Caco-2 (cell line): ENCODE data around the gene COL19A1. TPM values are rescaled to one million over a fixed set of nuclear protein-coding genes. Genes with fewer than 3 reads are reported as not detected.

ENCODE experiments used
- BruUV-seq: library from RNA; stranded (reverse); fragments of 400-500 nt; replicated peaks from 2 replicates; lab custom pipeline; 2021; lab: Mats Ljungman, UMichigan
- CTCF ChIA-PET: fragments of 300-600 bp; sonication (Branson Sonifier 250); formaldehyde crosslinking; loops from one replicate; lab custom pipeline; 2022; ENCODE audit warnings: antibody characterized with exemption; lab: Charles Lee
- POLR2A ChIA-PET: fragments of 300-600 bp; sonication (Branson Sonifier 250); formaldehyde crosslinking; loops from one replicate; lab custom pipeline; 2022; ENCODE audit warnings: antibody characterized with exemption; lab: Charles Lee
- DNase-seq, 2 experiments: peaks; one replicate each; pipeline versions ENCODE4 v3.0.0 to v3.0.0-alpha.2; 2020 to 2022
- H3K27me3 ChIP-seq: replicated peaks from 2 replicates; pipeline ENCODE4 v1.6.0; 2011; ENCODE audit warnings: low read length; ENCODE audit not compliant: control insufficient read depth, insufficient read depth
- H3K36me3 ChIP-seq: 2 replicates; pipeline ENCODE4 v1.5.1; 2011; ENCODE audit warnings: low read length; ENCODE audit not compliant: control insufficient read depth, insufficient read depth
- H3K4me1 ChIP-seq: fragments of 250-450 bp; sonication (Bioruptor Pico); 2 replicates; pipeline ENCODE4 v1.5.1; 2020; ENCODE audit warnings: mild to moderate bottlenecking
- H3K4me3 ChIP-seq: 2 replicates; pipeline ENCODE4 v1.5.1; 2011; ENCODE audit warnings: low read depth, mild to moderate bottlenecking, control low read depth, low read length
- H3K9me3 ChIP-seq: fragments of 250-450 bp; sonication (Bioruptor Pico); 2 replicates; pipeline ENCODE4 v1.5.1; 2020; ENCODE audit warnings: mild to moderate bottlenecking, moderate library complexity
- H3K27ac Mint-ChIP-seq: one replicate; pipeline ENCODE4 v1.8.0; 2022; ENCODE audit warnings: mixed read lengths; ENCODE audit not compliant: unreplicated experiment
- H3K27me3 Mint-ChIP-seq: one replicate; pipeline ENCODE4 v1.8.0; 2022; ENCODE audit warnings: mixed read lengths; ENCODE audit not compliant: insufficient read depth, unreplicated experiment
- H3K36me3 Mint-ChIP-seq: one replicate; pipeline ENCODE4 v1.8.0; 2022; ENCODE audit warnings: mild to moderate bottlenecking, mixed read lengths; ENCODE audit not compliant: insufficient read depth, unreplicated experiment
- H3K4me1 Mint-ChIP-seq: one replicate; pipeline ENCODE4 v1.8.0; 2022; ENCODE audit warnings: low read depth, mixed read lengths; ENCODE audit not compliant: unreplicated experiment
- H3K4me3 Mint-ChIP-seq: one replicate; pipeline ENCODE4 v1.8.0; 2022; ENCODE audit warnings: mild to moderate bottlenecking, moderate library complexity, mixed read lengths; ENCODE audit not compliant: unreplicated experiment
- H3K9me3 Mint-ChIP-seq: one replicate; pipeline ENCODE4 v1.8.0; 2022; ENCODE audit warnings: mixed read lengths; ENCODE audit not compliant: unreplicated experiment
- intact Hi-C: fragments of 100-400 bp; cut with micrococcal nuclease; formaldehyde crosslinking; loops from one replicate; pipeline ENCODE4 v1.10.0; 2022; ENCODE audit not compliant: unreplicated experiment
- total RNA-seq: library from RNA; stranded (reverse); gene quantifications from 2 replicates; pipeline ENCODE4 v1.2.3, GENCODE V29; 2022
- TF ChIP-seq, protein P1 (sequence below), 2 experiments: fragments of 200-600 bp in 1 of 2; IDR thresholded peaks; 1 replicate in 1 of 2; 2 replicates in 1 of 2; pipeline versions ENCODE4 v1.5.1 to v1.8.0; 2011 to 2022; ENCODE audit warnings: antibody characterized with exemption in 1 of 2, control low read depth in 1 of 2, inconsistent platforms in 1 of 2, low read depth in 1 of 2, low read length in 1 of 2, mild to moderate bottlenecking in 1 of 2, moderate library complexity in 1 of 2; ENCODE audit not compliant: insufficient read depth in 1 of 2, severe bottlenecking in 1 of 2, unreplicated experiment in 1 of 2

COL19A1 gene
- total RNA-seq, 1 experiment from 2014 or later, result not detected

DNA sequence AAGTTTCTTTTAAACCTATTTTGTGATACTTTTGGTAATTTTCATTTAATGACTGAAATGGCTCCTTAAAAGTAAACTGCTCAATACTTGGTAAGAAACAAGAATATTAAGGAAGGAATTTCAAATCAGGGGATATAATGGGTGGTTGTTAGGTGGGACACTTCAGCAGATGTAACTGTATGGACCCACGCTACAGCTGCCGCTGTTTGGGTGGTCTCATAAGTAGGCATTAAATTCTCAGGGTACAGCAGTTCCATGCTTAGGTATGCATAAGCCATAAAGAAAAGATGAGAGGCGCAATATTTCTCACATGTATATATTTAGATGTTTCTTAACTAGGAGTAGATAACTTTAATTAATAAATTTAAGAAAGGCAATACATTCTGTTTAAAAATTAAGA lies 35.0 kb downstream of the COL19A1 start:
- CTCF ChIA-PET, result no interaction called here
- no peaks in the 10 kb centered on the region for H3K9me3 Mint-ChIP-seq
- no peaks in the 10 kb centered on the region for H3K4me1 Mint-ChIP-seq
- intact Hi-C loops, result no loop called here
- H3K4me3 Mint-ChIP-seq, result no peak overlapping the region
- Histone ChIP-seq H3K36me3 (no peaks in the 10 kb centered on the region), H3K4me3 (no peak overlapping the region), H3K4me1 (no peaks in the 10 kb centered on the region), H3K27me3 (no peaks in the 10 kb centered on the region), H3K9me3 (no peaks in the 10 kb centered on the region)
- TF ChIP-seq, protein P1, sequence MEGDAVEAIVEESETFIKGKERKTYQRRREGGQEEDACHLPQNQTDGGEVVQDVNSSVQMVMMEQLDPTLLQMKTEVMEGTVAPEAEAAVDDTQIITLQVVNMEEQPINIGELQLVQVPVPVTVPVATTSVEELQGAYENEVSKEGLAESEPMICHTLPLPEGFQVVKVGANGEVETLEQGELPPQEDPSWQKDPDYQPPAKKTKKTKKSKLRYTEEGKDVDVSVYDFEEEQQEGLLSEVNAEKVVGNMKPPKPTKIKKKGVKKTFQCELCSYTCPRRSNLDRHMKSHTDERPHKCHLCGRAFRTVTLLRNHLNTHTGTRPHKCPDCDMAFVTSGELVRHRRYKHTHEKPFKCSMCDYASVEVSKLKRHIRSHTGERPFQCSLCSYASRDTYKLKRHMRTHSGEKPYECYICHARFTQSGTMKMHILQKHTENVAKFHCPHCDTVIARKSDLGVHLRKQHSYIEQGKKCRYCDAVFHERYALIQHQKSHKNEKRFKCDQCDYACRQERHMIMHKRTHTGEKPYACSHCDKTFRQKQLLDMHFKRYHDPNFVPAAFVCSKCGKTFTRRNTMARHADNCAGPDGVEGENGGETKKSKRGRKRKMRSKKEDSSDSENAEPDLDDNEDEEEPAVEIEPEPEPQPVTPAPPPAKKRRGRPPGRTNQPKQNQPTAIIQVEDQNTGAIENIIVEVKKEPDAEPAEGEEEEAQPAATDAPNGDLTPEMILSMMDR (IDR thresholded peaks at IDR 0.05; ENCODE audit: insufficient read depth in 1 of 2, low read depth in 1 of 2, low read length in 1 of 2, severe bottlenecking in 1 of 2, unreplicated experiment in 1 of 2), result no peak
- POLR2A ChIA-PET, result no interaction called here
- H3K27ac Mint-ChIP-seq, result no peak overlapping the region
- DNase-seq, result no peak
- BruUV-seq, result no TSS peak
- no peaks in the 10 kb centered on the region for H3K36me3 Mint-ChIP-seq
- no peaks in the 10 kb centered on the region for H3K27me3 Mint-ChIP-seq

DNA sequence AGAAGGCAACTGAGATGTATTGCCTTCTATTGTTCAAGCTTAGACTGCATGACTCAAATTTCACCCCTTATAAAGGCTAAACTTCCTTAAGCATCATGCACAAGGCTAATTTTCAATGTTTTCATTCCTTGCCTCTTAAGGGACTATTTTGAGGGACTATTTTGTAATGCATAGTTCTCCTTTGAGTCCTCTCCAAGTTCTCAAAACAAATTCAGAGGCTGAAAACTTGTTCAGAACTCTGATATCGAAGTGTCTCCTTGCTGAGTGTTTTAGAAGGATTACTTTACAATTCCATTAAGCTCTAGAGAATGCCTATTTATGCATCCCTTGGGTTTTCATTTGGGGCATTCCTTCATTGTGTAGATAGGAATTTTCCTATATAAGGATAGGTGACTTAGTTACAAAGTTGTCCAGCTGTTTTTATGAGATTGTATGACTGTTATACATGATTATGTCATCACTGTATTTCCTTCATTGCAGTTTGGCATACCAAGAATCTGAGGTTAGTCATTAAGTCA lies 41.7 kb downstream of the COL19A1 start:
- Histone ChIP-seq H3K27me3 (no peaks in the 10 kb centered on the region), H3K36me3 (no peaks in the 10 kb centered on the region), H3K4me3 (no peak overlapping the region), H3K4me1 (no peaks in the 10 kb centered on the region), H3K9me3 (no peaks in the 10 kb centered on the region)
- BruUV-seq, result no TSS peak
- intact Hi-C loops, result no loop called here
- Mint-ChIP-seq H3K36me3 (no peaks in the 10 kb centered on the region), H3K27ac (no peak overlapping the region), H3K4me3 (no peak overlapping the region), H3K9me3 (no peaks in the 10 kb centered on the region), H3K27me3 (no peaks in the 10 kb centered on the region), H3K4me1 (no peaks in the 10 kb centered on the region)
- ChIA-PET CTCF (no interaction called here), POLR2A (no interaction called here)
- DNase-seq, result no peak
- TF ChIP-seq, protein P1 (IDR thresholded peaks at IDR 0.05; ENCODE audit: insufficient read depth in 1 of 2, low read depth in 1 of 2, low read length in 1 of 2, severe bottlenecking in 1 of 2, unreplicated experiment in 1 of 2), result no peak

DNA sequence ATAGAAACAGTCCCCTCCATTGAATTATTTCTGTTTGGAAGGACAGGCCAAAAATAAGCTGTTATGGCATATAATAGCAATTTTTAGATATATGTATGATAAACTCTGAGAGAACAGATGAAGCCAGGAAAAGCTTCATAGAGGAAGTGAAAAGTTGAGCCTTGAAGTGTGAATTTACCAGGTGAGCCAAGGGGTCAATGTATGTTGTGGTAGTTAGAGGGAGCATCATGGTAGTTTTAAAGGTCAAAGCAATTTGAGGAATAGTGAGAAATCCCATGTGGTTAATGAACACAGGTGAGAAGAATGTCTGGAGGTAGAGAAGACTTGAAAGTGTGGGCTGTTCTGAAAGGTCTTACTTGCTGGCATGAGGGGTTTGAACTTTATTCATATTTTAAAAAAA lies 47.0 kb downstream of the COL19A1 start:
- TF ChIP-seq, protein P1 (IDR thresholded peaks at IDR 0.05; ENCODE audit: insufficient read depth in 1 of 2, low read depth in 1 of 2, low read length in 1 of 2, severe bottlenecking in 1 of 2, unreplicated experiment in 1 of 2), result no peak
- Histone ChIP-seq H3K4me1 (0 out of 2 replicates have a peak, but pooled peaks cover 3% of the 10 kb centered on the region), H3K36me3 (no peaks in the 10 kb centered on the region), H3K9me3 (no peaks in the 10 kb centered on the region), H3K27me3 (no peaks in the 10 kb centered on the region), H3K4me3 (no peak overlapping the region)
- CTCF ChIA-PET, result no interaction called here
- POLR2A ChIA-PET, result no interaction called here
- no TSS peak for BruUV-seq
- Mint-ChIP-seq H3K36me3 (no peaks in the 10 kb centered on the region), H3K4me1 (no peaks in the 10 kb centered on the region), H3K27ac (no peak overlapping the region), H3K9me3 (peaks cover 8% of the 10 kb centered on the region), H3K4me3 (no peak overlapping the region), H3K27me3 (no peaks in the 10 kb centered on the region)
- intact Hi-C loops, result no loop called here
- no peak for DNase-seq
